Measurements from ENCODE around the gene DDR1. TPM values are rescaled to one million over a fixed set of nuclear protein-coding genes. Genes with fewer than 3 reads are reported as not detected.

DDR1 gene
- total RNA-seq, 1 donor from 2014 or later: 6.3 TPM

GRCh38 chr6:30948811-30949210, 64.5 kb downstream of the DDR1 start:
- DNase-seq (ENCODE audit: low read depth in 2 of 2): no peak

Other genes starting within 250 kb of the DDR1 start
- gene C6orf136, start 237.4 kb upstream of the DDR1 start, total RNA-seq: 3.1 and 5.6 TPM in 2 replicates
- 25.1 and 32.5 TPM in 2 replicates for gene DHX16, start 211.5 kb upstream of the DDR1 start, total RNA-seq
- 31.5 and 33.6 TPM in 2 replicates for gene PPP1R18, start 197.9 kb upstream of the DDR1 start, total RNA-seq
- 1.6 and 2.2 TPM in 2 replicates for gene NRM, start 193.5 kb upstream of the DDR1 start, total RNA-seq
- gene MDC1, start 167.2 kb upstream of the DDR1 start, total RNA-seq: 3.0 and 4.1 TPM in 2 replicates
- 267 and 311 TPM in 2 replicates for gene TUBB, start 164.2 kb upstream of the DDR1 start, total RNA-seq
- 48.8 and 56.2 TPM in 2 replicates for gene FLOT1, start 141.8 kb upstream of the DDR1 start, total RNA-seq
- 72.6 and 148 TPM in 2 replicates for gene IER3, start 140.0 kb upstream of the DDR1 start, total RNA-seq
- 8.3 and 12.9 TPM in 2 replicates for gene GTF2H4, start 23.7 kb downstream of the DDR1 start, total RNA-seq
- gene VARS2, start 29.7 kb downstream of the DDR1 start, total RNA-seq: 13.9 and 15.5 TPM in 2 replicates
- not detected in 2 replicates for gene SFTA2, start 47.7 kb downstream of the DDR1 start, total RNA-seq
- gene MUCL3, start 56.5 kb downstream of the DDR1 start, total RNA-seq: not detected in 2 replicates
- not detected in 2 replicates for gene MUC21, start 99.2 kb downstream of the DDR1 start, total RNA-seq
- not detected in 2 replicates for gene MUC22, start 126.0 kb downstream of the DDR1 start, total RNA-seq
- not detected in 2 replicates for gene C6orf15, start 228.1 kb downstream of the DDR1 start, total RNA-seq
- 2.6 and 6.7 TPM in 2 replicates for gene PSORS1C1, start 230.3 kb downstream of the DDR1 start, total RNA-seq
- under 0.01 TPM in 1 of 2 replicates, not detected in the other for gene CDSN, start 235.9 kb downstream of the DDR1 start, total RNA-seq

Data from lung microvascular endothelial cell (primary cell).